ENCODE measurements around the gene SCLT1.
A peak's percentile ranks its signal among the peaks of the same experiment; 100 is the strongest.

- TF ChIP-seq CTCF (IDR thresholded peaks at IDR 0.05) (no peak), POLR2AphosphoS5 (IDR thresholded peaks at IDR 0.05) (peak in 2 of 4 donors; percentile 44 to 56), POLR2A (IDR thresholded peaks at IDR 0.05) (no peak)
Measured at GRCh38 chr4:128835498-128836222, 257.7 kb downstream of the SCLT1 start.

All from sigmoid colon (tissue), 4 donors.